HepG2 (cell line): Measurements from ENCODE around the gene C1orf21. TPM values are rescaled to one million over a fixed set of nuclear protein-coding genes. Genes with fewer than 3 reads are reported as not detected.

Experiments used
- ATAC-seq: fragments of 200-7000 bp; cut with Tn5 transposase; 3 replicates; pipeline ENCODE4 v1.9.1; 2020; ENCODE audit warnings: mild to moderate bottlenecking, moderate library complexity
- BruUV-seq: library from RNA; stranded (reverse); fragments of 400-500 nt; replicated peaks from 2 replicates; lab custom pipeline; 2021; lab: Mats Ljungman, UMichigan
- CTCF ChIA-PET: fragments of 300-600 bp; formaldehyde crosslinking; extraction: SDS; loops from one replicate; lab custom pipeline; 2021; ENCODE audit warnings: low total read pairs, inconsistent platforms, low intra/inter-chr PET ratio; lab: Yijun Ruan, JAX
- POLR2A ChIA-PET: fragments of 350-600 bp; sonication (Branson Sonifier 250); formaldehyde crosslinking; loops from one replicate; lab custom pipeline; 2020; ENCODE audit warnings: antibody characterized with exemption, inconsistent platforms; lab: Yijun Ruan, JAX
- DNase-seq: peaks from one replicate; pipeline ENCODE4 v3.0.0-alpha.2; 2015; ENCODE audit warnings: low spot score
- FAIRE-seq: peaks from 3 replicates; lab custom pipeline; 2011; peaks lifted over from hg19 to GRCh38; lab: Jason Lieb, UNC
- H2AFZ ChIP-seq: one replicate; pipeline ENCODE4 v1.6.1; 2011; ENCODE audit warnings: low read length, inconsistent platforms
- H3K27ac ChIP-seq: fragments of 300-600 bp; 3 replicates; pipeline ENCODE4 v1.8.0; 2011; ENCODE audit warnings: mixed run types, mild to moderate bottlenecking, mixed read lengths, low read length, inconsistent platforms; ENCODE audit not compliant: insufficient read depth; ENCODE audit errors: extremely low read length
- H3K27me3 ChIP-seq, 2 experiments: fragments of 200-600 bp in 1 of 2; 2 replicates in 1 of 2; 3 replicates in 1 of 2; pipeline versions ENCODE4 v1.6.0 to v1.8.0; 2011; ENCODE audit warnings: low read length in 2 of 2, mild to moderate bottlenecking in 2 of 2, moderate library complexity in 2 of 2, inconsistent platforms in 1 of 2; ENCODE audit not compliant: insufficient read depth in 2 of 2, control insufficient read depth in 1 of 2
- H3K36me3 ChIP-seq, 2 experiments: fragments of 200-600 bp in 1 of 2; replicated peaks in 1 of 2; 2 replicates in 1 of 2; 3 replicates in 1 of 2; pipeline versions ENCODE4 v1.5.1 to v1.8.0; 2011; ENCODE audit warnings: low read length in 2 of 2, inconsistent platforms in 1 of 2; ENCODE audit not compliant: insufficient read depth in 2 of 2, control insufficient read depth in 1 of 2
- H3K4me1 ChIP-seq: 2 replicates; pipeline ENCODE4 v1.5.1; 2012; ENCODE audit warnings: low read length, inconsistent platforms; ENCODE audit not compliant: insufficient read depth
- H3K4me2 ChIP-seq: 2 replicates; pipeline ENCODE4 v1.6.0; 2011; ENCODE audit warnings: low read depth, low read length, inconsistent platforms
- H3K4me3 ChIP-seq, 3 experiments: fragments of 200-600 bp in 1 of 3; sonication (generic), shearing (Covaris generic) in 1 of 3; replicated peaks in 1 of 3; 2 replicates each; pipeline ENCODE4 v1.5.1; 2011 to 2016; ENCODE audit warnings: low read length in 3 of 3, inconsistent platforms in 2 of 3, low read depth in 2 of 3, mild to moderate bottlenecking in 2 of 3, control low read depth in 1 of 3, mixed read lengths in 1 of 3; ENCODE audit not compliant: insufficient read depth in 1 of 3
- H3K79me2 ChIP-seq: one replicate; pipeline ENCODE4 v1.6.1; 2011; ENCODE audit warnings: low read length, inconsistent platforms; ENCODE audit not compliant: insufficient read depth
- H3K9ac ChIP-seq: 2 replicates; pipeline ENCODE4 v1.6.0; 2011; ENCODE audit warnings: mild to moderate bottlenecking, low read depth, low read length, inconsistent platforms; ENCODE audit not compliant: insufficient read depth
- H3K9me3 ChIP-seq: 2 replicates; pipeline ENCODE4 v1.5.1; 2012; ENCODE audit warnings: mild to moderate bottlenecking, low read length
- H4K20me1 ChIP-seq: 2 replicates; pipeline ENCODE4 v1.6.0; 2011; ENCODE audit warnings: inconsistent platforms, mild to moderate bottlenecking, low read length, moderate library complexity; ENCODE audit not compliant: insufficient read depth
- EZH2 ChIP-seq: conservative IDR thresholded peaks from 2 replicates; pipeline ENCODE4 v1.6.1; 2012; ENCODE audit warnings: mild to moderate bottlenecking, low read depth, low read length, moderate library complexity
- JDP2 ChIP-seq: sonication (generic); formaldehyde crosslinking; IDR thresholded peaks from 2 replicates; pipeline ENCODE4 v1.8.1; 2022; ENCODE audit warnings: missing genetic modification reagents, borderline replicate concordance
- KDM2A ChIP-seq: sonication (generic); formaldehyde crosslinking; IDR thresholded peaks from 2 replicates; pipeline ENCODE4 v1.4.0; 2020; ENCODE audit warnings: low read depth, missing genetic modification reagents, borderline replicate concordance
- SMYD3 ChIP-seq: sonication (generic); formaldehyde crosslinking; IDR thresholded peaks from 2 replicates; pipeline ENCODE4 v1.8.1; 2023; ENCODE audit warnings: mild to moderate bottlenecking, missing genetic modification reagents
- ZNF549 ChIP-seq: sonication (generic); formaldehyde crosslinking; IDR thresholded peaks from 2 replicates; pipeline ENCODE4 v1.5.0; 2020; ENCODE audit warnings: missing genetic modification reagents
- WGBS: methylation state at CpG from one replicate; pipeline ENCODE4 v1.1.6; 2017; ENCODE audit warnings: low lambda C conversion rate; 5-methylcytosine and 5-hydroxymethylcytosine counted together
- in situ Hi-C: cut with HindIII; loops from 2 replicates; pipeline ENCODE4 v1.10.0; 2017; ENCODE audit warnings: low pct_unique_long_range_greater_than_20kb; ENCODE audit not compliant: extremely low pct_ligation_motif_present
- intact Hi-C: fragments of 100-400 bp; cut with micrococcal nuclease; formaldehyde crosslinking; loops from one replicate; pipeline ENCODE4 v1.10.0; 2022; ENCODE audit not compliant: unreplicated experiment
- polyA plus RNA-seq, 8 experiments: library from polyadenylated mRNA; depleted of rRNA in 3 of 8; stranded (reverse) in 7 of 8; unstranded in 1 of 8; fragments of >200 nt; fragmentation: Illumina TruSeq in 4 of 8; extraction: Trizol in 4 of 8; gene quantifications; 2 replicates each; pipeline versions ENCODE4 v1.2.1 to v1.2.3, GENCODE V29; 2011 to 2016; ENCODE audit warnings: low read depth in 4 of 8, missing spikeins in 1 of 8, mixed read lengths in 1 of 8; ENCODE audit not compliant: insufficient read depth in 1 of 8
- total RNA-seq, 5 experiments: library from RNA; depleted of rRNA; stranded (reverse); fragments of >200 nt; fragmentation: Illumina TruSeq; extraction: Trizol; gene quantifications; 2 replicates each; pipeline ENCODE4 v1.2.3, GENCODE V29; 2016; ENCODE audit warnings: low read depth in 1 of 5
- TF ChIP-seq, protein P1 (sequence below): sonication (generic); formaldehyde crosslinking; IDR thresholded peaks from 2 replicates; pipeline ENCODE4 v1.4.0; 2020; ENCODE audit warnings: missing genetic modification reagents
- TF ChIP-seq, protein P2 (sequence below): sonication (generic); formaldehyde crosslinking; IDR thresholded peaks from 2 replicates; pipeline ENCODE4 v1.5.0; 2020; ENCODE audit warnings: mild to moderate bottlenecking, missing genetic modification reagents

Gene C1orf21
- total and polyA plus RNA-seq, 2 of the 13 experiments (the other 11 are each of a cell fraction or from before 2014, with no cell fraction given), result not detected

DNA sequence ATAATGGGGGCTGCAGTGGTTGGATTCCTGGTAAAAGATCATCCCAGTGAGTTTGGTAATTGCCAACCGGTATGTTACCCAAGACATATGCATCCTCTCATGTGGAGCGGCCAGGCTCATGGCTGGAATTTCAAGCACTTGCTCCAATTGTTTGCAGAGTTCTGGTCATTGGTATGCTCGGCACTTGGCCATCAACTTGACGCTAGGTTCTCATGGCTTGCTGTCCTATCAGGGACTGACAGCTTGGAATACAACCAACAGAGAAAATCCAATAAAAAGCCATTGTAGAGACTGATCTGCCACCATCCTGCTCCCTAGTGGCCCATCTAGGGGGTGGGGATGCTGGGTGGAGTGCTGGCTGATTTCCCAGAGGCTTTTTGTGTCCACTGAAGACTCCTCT is 247.0 kb downstream of the C1orf21 start (continued):
- TF ChIP-seq, protein P1, sequence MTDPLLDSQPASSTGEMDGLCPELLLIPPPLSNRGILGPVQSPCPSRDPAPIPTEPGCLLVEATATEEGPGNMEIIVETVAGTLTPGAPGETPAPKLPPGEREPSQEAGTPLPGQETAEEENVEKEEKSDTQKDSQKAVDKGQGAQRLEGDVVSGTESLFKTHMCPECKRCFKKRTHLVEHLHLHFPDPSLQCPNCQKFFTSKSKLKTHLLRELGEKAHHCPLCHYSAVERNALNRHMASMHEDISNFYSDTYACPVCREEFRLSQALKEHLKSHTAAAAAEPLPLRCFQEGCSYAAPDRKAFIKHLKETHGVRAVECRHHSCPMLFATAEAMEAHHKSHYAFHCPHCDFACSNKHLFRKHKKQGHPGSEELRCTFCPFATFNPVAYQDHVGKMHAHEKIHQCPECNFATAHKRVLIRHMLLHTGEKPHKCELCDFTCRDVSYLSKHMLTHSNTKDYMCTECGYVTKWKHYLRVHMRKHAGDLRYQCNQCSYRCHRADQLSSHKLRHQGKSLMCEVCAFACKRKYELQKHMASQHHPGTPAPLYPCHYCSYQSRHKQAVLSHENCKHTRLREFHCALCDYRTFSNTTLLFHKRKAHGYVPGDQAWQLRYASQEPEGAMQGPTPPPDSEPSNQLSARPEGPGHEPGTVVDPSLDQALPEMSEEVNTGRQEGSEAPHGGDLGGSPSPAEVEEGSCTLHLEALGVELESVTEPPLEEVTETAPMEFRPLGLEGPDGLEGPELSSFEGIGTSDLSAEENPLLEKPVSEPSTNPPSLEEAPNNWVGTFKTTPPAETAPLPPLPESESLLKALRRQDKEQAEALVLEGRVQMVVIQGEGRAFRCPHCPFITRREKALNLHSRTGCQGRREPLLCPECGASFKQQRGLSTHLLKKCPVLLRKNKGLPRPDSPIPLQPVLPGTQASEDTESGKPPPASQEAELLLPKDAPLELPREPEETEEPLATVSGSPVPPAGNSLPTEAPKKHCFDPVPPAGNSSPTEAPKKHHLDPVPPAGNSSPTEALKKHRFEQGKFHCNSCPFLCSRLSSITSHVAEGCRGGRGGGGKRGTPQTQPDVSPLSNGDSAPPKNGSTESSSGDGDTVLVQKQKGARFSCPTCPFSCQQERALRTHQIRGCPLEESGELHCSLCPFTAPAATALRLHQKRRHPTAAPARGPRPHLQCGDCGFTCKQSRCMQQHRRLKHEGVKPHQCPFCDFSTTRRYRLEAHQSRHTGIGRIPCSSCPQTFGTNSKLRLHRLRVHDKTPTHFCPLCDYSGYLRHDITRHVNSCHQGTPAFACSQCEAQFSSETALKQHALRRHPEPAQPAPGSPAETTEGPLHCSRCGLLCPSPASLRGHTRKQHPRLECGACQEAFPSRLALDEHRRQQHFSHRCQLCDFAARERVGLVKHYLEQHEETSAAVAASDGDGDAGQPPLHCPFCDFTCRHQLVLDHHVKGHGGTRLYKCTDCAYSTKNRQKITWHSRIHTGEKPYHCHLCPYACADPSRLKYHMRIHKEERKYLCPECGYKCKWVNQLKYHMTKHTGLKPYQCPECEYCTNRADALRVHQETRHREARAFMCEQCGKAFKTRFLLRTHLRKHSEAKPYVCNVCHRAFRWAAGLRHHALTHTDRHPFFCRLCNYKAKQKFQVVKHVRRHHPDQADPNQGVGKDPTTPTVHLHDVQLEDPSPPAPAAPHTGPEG (CRISPR knock-in tag), result no peak
- no peak for TF ChIP-seq EZH2
- TF ChIP-seq, protein P2, sequence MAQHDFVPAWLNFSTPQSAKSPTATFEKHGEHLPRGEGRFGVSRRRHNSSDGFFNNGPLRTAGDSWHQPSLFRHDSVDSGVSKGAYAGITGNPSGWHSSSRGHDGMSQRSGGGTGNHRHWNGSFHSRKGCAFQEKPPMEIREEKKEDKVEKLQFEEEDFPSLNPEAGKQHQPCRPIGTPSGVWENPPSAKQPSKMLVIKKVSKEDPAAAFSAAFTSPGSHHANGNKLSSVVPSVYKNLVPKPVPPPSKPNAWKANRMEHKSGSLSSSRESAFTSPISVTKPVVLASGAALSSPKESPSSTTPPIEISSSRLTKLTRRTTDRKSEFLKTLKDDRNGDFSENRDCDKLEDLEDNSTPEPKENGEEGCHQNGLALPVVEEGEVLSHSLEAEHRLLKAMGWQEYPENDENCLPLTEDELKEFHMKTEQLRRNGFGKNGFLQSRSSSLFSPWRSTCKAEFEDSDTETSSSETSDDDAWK, result no peak
- no peak for TF ChIP-seq JDP2 (CRISPR knock-in tag)

DNA sequence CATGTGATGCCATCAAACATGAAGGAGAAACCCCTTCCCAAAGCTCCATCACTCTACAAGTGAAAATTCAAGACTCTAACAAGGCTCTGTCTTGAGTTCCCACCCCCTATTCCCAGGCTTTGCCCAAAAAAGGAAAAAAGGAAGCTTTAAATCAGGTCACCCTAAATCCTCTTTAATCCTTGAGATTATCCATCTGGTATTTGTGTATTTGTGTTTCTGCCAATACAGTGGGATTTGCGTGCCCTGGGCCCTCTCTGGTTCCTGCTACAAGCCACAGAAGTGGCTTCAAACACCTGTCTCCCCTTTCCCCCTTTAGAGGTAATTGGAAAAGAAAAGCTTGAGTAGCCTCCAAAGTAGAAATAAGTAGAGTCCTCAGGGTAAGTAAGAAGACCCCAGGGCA is 247.5 kb downstream of the C1orf21 start:
- H3K27ac ChIP-seq, result no peak overlapping the region
- H4K20me1 ChIP-seq, result no peaks in the 10 kb centered on the region
- no peaks in the 10 kb centered on the region for H3K9me3 ChIP-seq
- WGBS, result 0% methylated on average over 1 of the region's 1 CpG
- ATAC-seq (no peak), DNase-seq (no peak), FAIRE-seq (no peak)
- CTCF ChIA-PET, result no interaction called here
- H3K4me3 ChIP-seq, result no peak overlapping the region
- no peak overlapping the region for H2AFZ ChIP-seq
- in situ Hi-C loops, result no loop called here
- H3K79me2 ChIP-seq, result no peaks in the 10 kb centered on the region
- H3K4me2 ChIP-seq, result no peak overlapping the region
- no TSS peak for BruUV-seq
- no peaks in the 10 kb centered on the region for H3K36me3 ChIP-seq
- POLR2A ChIA-PET, result no interaction called here
- intact Hi-C loops, result no loop called here
- TF ChIP-seq ZNF549 (CRISPR knock-in tag) (no peak), KDM2A (CRISPR knock-in tag) (no peak), SMYD3 (CRISPR knock-in tag) (no peak)
- no peaks in the 10 kb centered on the region for H3K4me1 ChIP-seq
- H3K27me3 ChIP-seq, result peaks cover 0 to 14% of the 10 kb centered on the region in 2 experiments; a peak in 2 of 5 replicates
- H3K9ac ChIP-seq, result no peak overlapping the region
